Mesodermal cell (in vitro differentiated cells): Measurements from ENCODE around the gene MSI2.

Source experiments
- H3K27ac ChIP-seq: 2 replicates; pipeline ENCODE4 v1.7.0; 2013; ENCODE audit warnings: mild to moderate bottlenecking, low read depth, low read length, moderate library complexity; ENCODE audit not compliant: severe bottlenecking
- H3K36me3 ChIP-seq: 2 replicates; pipeline ENCODE4 v1.7.1; 2013; ENCODE audit warnings: mild to moderate bottlenecking, low read length, moderate library complexity; ENCODE audit not compliant: control insufficient read depth, insufficient read depth
- H3K4me1 ChIP-seq: one replicate; pipeline ENCODE4 v1.7.1; 2013; ENCODE audit warnings: mild to moderate bottlenecking, low read length; ENCODE audit not compliant: insufficient read depth, control insufficient read depth, poor library complexity, severe bottlenecking
- H3K4me3 ChIP-seq: 2 replicates; pipeline ENCODE4 v1.7.0; 2013; ENCODE audit warnings: low read length, control low read depth, mild to moderate bottlenecking; ENCODE audit not compliant: insufficient read depth, poor library complexity, severe bottlenecking; ENCODE audit errors: extremely low read depth
- H3K9me3 ChIP-seq: 2 replicates; pipeline ENCODE4 v1.7.1; 2013; ENCODE audit warnings: mild to moderate bottlenecking, low read length, moderate library complexity; ENCODE audit not compliant: control insufficient read depth
- WGBS, 2 experiments: methylation state at CpG; one replicate each; pipeline ENCODE4 v1.1.5; 2013; ENCODE audit warnings: missing lambda C conversion rate in 2 of 2; ENCODE audit not compliant: insufficient coverage in 2 of 2; 5-methylcytosine and 5-hydroxymethylcytosine counted together

MSI2 gene

GRCh38 chr17:57329380-57330214 is 73.3 kb downstream of the MSI2 start:
- Histone ChIP-seq H3K4me3 (no peak overlapping the region), H3K36me3 (peaks cover 50% of the 10 kb centered on the region), H3K9me3 (no peaks in the 10 kb centered on the region), H3K4me1 (peaks cover 8% of the 10 kb centered on the region), H3K27ac (no peak overlapping the region)
- 87% methylated on average over 9 of the region's 9 CpGs for WGBS, 2 experiments

DNA sequence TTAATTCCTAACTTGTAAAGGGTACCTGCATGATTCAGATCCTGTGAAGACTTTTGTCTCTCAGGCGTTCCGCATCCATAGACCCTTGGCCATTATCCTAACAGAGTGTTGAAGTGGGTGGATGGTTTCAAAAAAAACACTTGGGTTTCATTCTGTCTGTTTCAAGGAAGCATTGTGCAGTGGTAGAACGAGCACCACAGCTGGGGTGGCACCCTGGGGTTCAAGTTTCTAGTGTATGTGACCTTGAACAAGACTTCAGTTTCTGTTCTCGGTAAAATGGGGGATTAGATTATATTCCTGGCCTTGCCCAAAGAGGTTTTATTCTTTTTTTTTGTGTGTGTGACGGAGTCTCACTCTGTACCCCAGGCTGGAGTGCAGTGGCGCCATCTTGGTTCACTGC is 74.3 kb downstream of the MSI2 start:
- WGBS, 2 experiments: 78 to 89% methylated on average over 3 to 4 of the region's 6 CpGs
- Histone ChIP-seq H3K4me3 (no peak overlapping the region), H3K36me3 (peaks cover 40% of the 10 kb centered on the region), H3K9me3 (no peaks in the 10 kb centered on the region), H3K4me1 (peaks cover 8% of the 10 kb centered on the region), H3K27ac (no peak overlapping the region)

DNA sequence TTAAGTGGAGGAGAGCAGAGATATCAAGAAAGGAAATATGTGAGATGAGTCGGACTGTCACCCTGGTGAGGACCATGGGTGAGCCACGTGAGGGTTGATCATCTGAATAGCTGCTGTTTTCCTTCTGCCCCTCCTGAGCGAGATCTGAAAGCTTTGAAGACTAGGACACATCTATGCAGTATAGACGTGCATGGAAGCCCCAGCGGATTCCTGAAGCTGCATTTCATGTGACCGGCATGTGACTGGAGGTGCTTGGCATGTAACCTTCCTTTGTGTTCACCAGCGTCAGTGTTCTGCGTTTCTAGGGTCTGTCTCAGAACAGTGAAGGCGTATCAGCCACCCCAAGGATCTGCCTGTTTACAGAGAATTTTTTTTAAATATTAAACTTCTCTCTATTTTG is 75.1 kb downstream of the MSI2 start:
- Histone ChIP-seq H3K4me3 (no peak overlapping the region), H3K36me3 (peaks cover 42% of the 10 kb centered on the region), H3K27ac (no peak overlapping the region), H3K4me1 (peaks cover 8% of the 10 kb centered on the region), H3K9me3 (no peaks in the 10 kb centered on the region)
- WGBS, 2 experiments: 92 to 93% methylated on average over 8 to 9 of the region's 9 CpGs

- WGBS, 2 experiments: 82 to 100% methylated on average over 1 to 5 of the region's 5 CpGs
- Histone ChIP-seq H3K27ac (no peak overlapping the region), H3K4me3 (no peak overlapping the region), H3K9me3 (no peaks in the 10 kb centered on the region), H3K36me3 (peaks cover 44% of the 10 kb centered on the region), H3K4me1 (peaks cover 8% of the 10 kb centered on the region)
Measured at GRCh38 chr17:57332501-57332900, 76.2 kb downstream of the MSI2 start.

GRCh38 chr17:57335195-57335792 is 79.0 kb downstream of the MSI2 start:
- WGBS, 2 experiments: 89 to 92% methylated on average over 6 of the region's 7 CpGs
- no peak overlapping the region for H3K4me3 ChIP-seq
- H3K9me3 ChIP-seq: no peaks in the 10 kb centered on the region
- H3K4me1 ChIP-seq: peaks cover 5% of the 10 kb centered on the region
- no peak overlapping the region for H3K27ac ChIP-seq
- peaks cover 54% of the 10 kb centered on the region for H3K36me3 ChIP-seq

DNA sequence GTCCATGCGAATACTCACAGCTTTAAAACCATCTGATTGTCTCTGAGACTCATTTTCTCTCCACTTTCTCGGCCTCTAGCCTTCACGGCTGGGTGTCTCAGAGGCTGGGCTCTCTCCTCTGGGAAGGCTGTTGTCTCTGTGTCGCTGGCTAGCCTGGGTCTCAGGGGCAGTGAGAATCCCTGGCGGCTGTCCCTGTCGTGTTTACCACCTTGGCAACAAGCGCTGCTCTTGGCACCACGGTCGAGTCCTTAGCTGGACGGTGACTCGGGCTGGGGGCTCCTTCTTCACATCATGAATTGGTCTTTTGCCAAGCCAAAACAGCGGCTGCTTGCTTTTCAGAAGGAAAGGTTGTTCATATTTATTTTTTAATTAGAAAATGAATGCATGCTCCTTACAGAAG is 81.1 kb downstream of the MSI2 start:
- peaks cover 5% of the 10 kb centered on the region for H3K4me1 ChIP-seq
- no peaks in the 10 kb centered on the region for H3K9me3 ChIP-seq
- no peak overlapping the region for H3K27ac ChIP-seq
- 89 to 96% methylated on average over 6 to 11 of the region's 12 CpGs for WGBS, 2 experiments
- H3K4me3 ChIP-seq: no peak overlapping the region
- H3K36me3 ChIP-seq: peaks cover 50% of the 10 kb centered on the region

DNA sequence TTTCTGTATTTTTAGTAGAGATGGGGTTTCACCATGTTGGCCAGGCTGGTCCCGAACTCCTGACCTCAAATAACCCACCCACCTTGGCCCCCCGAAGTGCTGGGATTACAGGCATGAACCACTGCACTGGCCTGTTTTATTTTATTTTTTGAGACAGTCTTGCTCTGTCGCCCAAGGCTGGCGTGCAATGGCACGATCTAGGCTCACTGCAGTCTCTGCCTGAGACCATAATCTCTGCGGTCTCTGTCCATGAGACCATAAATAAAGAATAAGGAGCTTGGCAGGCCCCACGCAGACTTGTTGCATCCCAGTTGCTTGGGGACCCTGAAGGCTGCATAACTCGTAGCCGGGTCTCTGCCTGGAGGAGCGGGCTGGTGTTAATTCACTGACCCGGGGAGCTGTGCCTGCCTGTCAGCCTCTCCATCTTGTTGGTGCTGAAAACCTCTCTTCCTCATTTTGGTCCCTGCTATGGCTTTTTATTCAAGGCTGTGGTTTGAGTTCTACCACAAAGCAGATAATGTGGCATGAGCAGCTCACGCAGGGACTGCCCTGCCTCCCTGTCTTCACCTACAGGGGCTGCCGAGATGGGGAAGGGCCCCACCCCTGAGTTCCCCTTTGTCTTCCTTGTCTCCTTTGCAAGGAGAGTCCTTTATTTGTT is 82.1 kb downstream of the MSI2 start:
- Histone ChIP-seq H3K27ac (no peak overlapping the region), H3K9me3 (no peaks in the 10 kb centered on the region), H3K4me1 (peaks cover 5% of the 10 kb centered on the region), H3K4me3 (no peak overlapping the region), H3K36me3 (peaks cover 55% of the 10 kb centered on the region)
- 82 to 86% methylated on average over 11 to 13 of the region's 13 CpGs for WGBS, 2 experiments

- Histone ChIP-seq H3K27ac (no peak overlapping the region), H3K4me1 (peaks cover 5% of the 10 kb centered on the region), H3K4me3 (no peak overlapping the region), H3K9me3 (no peaks in the 10 kb centered on the region), H3K36me3 (peaks cover 49% of the 10 kb centered on the region)
- WGBS, 2 experiments: 93 to 95% methylated on average over 7 of the region's 8 CpGs
Measured at GRCh38 chr17:57340160-57340981, 84.0 kb downstream of the MSI2 start.

GRCh38 chr17:57341611-57342540 is 85.6 kb downstream of the MSI2 start:
- Histone ChIP-seq H3K9me3 (no peaks in the 10 kb centered on the region), H3K36me3 (peaks cover 53% of the 10 kb centered on the region), H3K4me3 (no peak overlapping the region), H3K27ac (no peak overlapping the region), H3K4me1 (peaks cover 5% of the 10 kb centered on the region)
- 68 to 82% methylated on average over 7 of the region's 9 CpGs for WGBS, 2 experiments
